Measurements from ENCODE around the gene ECI1.
"Not testable (repeated sequence)": the region's sequence is repeated elsewhere in the genome, so short reads cannot be mapped to it uniquely, and the experiment has no call there.

ECI1 gene

DNA sequence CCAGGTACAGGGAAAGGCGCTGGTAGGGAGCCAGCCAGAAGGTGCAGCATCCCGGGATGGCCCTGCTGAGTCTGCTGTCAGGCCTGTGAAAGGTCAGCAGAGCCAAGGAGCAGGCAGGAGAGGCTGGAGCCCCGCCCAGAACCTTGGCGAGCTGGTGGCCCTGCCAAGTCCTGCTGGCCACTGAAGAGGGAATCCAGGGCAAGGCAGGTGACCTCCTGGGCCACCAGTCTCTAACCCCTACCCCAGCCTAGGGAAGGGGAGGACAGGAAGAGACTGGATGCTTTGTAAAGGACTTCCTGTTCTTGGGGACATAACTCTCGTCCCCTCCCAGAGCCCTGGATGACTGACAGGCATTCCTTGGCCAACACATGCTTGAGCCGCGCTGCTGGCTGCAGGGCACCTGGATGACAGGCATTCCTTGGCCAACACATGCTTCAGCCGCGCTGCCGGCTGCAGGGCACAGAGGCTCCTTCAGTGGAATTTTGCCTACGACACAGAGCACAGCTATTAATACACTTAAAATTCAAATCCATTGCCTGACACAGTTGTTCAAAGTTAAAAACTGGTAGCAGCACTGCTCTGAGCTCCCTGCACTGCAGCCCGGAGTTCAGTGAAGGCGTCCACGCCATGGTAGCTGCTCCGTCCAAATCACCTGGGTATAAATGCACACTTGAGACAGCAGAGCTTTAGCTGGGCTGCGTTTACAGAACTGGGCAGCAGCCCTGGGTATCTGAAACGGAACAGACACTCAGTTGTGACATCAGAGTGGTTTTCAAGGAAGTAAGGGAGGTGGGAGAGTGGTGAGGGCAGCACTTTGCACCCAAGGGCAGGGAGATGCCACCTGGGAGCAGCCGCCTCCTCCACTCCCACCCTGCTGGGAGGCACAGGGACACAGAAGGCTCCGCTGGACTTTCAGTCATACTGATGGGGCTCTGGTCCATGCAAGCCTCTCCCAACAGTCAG is 38.7 kb downstream of the ECI1 start:
- no peak overlapping the region for H3K4me3 ChIP-seq (ENCODE audit: low read depth, low read length)

- no peak overlapping the region for H3K4me3 ChIP-seq (ENCODE audit: low read depth, low read length)
Observed at GRCh38 chr16:2211923-2212347, 39.5 kb downstream of the ECI1 start.

GRCh38 chr16:2210386-2211365 is 40.7 kb downstream of the ECI1 start, which contains the start of gene BRICD5:
TSS of gene BRICD5 (minus strand) at chr16:2210863. CDS start at chr16:2210833, 30 bp downstream.
- no peak within 1 kb of the TSS for H3K4me3 ChIP-seq (ENCODE audit: low read depth, low read length)

DNA sequence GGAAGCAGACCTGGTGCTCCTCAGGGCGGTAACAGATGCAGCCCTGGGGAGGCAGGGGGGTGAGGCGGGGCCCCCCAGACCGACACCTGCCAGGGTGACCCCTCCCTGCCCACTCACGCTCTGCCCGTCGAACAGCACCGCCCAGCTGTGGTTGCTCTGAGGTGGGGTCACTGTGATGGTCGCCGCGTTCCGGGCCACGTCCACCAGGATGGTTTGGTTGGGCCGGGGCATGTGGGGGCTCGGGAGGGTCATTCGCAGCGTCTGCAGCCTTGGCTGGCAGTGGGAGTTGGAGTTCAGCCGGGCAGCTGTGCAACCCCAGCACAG is 41.4 kb downstream of the ECI1 start:
- H3K4me3 ChIP-seq (ENCODE audit: low read depth, low read length) = no peak overlapping the region

DNA sequence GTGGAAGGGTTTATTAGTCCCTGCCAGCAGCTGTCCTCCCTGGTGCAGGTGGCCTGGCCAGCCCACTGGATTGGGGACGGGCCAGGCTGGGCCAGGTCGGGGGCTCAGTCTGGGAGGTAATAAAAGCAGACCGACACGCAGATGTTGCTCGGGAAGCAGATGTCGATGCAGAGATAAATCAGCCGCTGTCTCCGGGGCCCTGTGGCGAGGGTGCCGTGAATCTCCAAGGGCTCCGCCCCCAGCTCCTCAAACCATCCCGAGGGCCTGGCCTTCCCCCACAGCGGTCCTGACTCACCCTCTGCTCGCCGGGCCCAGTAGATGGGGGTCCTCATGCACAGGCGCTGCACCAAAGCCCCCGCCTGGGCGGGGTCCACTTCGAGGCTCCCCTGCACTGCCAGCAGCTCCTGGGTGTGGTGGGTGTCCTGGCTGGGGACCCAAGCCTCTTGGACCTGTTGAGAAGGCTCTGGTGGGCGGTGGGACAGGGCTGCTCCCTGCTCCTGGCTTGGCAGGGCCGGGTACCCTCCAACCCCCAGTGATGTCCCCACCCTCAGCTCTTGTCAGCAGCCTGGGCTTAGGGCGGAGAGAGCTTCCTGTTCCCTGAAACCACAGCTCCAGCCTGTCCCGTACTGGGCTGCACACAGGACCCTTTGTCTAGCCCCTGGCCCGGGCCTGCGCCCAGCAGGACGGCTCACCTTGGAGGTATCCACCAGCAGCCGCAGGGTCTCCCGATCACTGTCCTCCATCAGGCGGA is 42.0 kb downstream of the ECI1 start:
- H3K4me3 ChIP-seq (ENCODE audit: low read depth, low read length) = no peak overlapping the region

DNA sequence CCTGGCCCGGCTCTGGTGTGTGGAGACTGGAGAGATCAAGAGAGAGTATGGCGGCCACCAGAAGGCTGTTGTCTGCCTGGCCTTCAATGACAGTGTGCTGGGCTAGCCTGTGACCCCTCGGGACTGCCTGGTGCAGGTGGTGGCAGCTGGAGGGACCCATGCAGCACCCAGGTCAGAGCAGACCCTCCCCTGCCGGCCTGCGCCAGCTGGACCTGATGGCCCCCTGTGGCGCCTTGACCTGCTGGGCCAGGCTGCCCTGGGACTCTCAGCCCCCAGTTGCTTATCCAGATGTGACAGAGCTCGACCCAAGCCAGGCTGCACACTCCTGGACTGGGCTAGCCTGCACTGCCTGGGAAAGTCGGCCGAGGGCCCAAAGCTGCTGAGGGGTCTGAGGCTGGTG is 42.6 kb downstream of the ECI1 start:
- no peak overlapping the region for H3K4me3 ChIP-seq (ENCODE audit: low read depth, low read length)

DNA sequence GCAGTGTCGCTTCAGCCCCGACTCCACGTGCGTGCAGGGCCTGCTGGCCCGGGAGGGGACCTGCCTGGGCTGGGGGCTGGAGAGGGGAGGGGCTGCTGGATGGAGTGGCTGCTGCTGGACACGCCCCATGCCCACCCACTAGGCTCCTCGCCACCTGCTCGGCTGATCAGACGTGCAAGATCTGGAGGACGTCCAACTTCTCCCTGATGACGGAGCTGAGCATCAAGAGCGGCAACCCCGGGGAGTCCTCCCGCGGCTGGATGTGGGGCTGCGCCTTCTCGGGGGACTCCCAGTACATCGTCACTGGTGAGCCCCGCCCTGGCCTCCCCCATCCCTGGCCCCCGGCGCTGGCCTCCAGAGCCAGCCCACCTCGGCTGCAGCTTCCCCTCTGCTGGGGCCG is 43.1 kb downstream of the ECI1 start:
- no peak overlapping the region for H3K4me3 ChIP-seq (ENCODE audit: low read depth, low read length)

GRCh38 chr16:2207872-2208271 is 43.5 kb downstream of the ECI1 start:
- H3K4me3 ChIP-seq (ENCODE audit: low read depth, low read length) = no peak overlapping the region

- H3K4me3 ChIP-seq (ENCODE audit: low read depth, low read length) = no peak overlapping the region
Observed at GRCh38 chr16:2206780-2207433, 44.5 kb downstream of the ECI1 start.

DNA sequence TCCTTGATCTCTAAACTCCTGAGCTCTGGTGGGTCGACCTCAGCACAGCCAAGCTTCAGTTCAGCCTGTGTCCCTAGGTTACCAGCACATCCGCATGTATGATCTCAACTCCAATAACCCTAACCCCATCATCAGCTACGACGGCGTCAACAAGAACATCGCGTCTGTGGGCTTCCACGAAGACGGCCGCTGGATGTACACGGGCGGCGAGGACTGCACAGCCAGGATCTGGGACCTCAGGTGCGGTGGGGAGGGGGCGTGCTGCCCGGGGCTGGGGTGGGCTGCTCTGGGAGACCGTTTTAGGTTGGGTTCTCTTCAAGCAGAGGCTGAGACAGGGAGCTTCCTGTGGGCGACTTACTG is 45.0 kb downstream of the ECI1 start:
- H3K4me3 ChIP-seq (ENCODE audit: low read depth, low read length) = peak overlapping the region; percentile 89

GRCh38 chr16:2205967-2206313 is 45.4 kb downstream of the ECI1 start:
- peak overlapping the region; percentile 89 for H3K4me3 ChIP-seq (ENCODE audit: low read depth, low read length)

GRCh38 chr16:2205104-2205966 is 46.1 kb downstream of the ECI1 start, which contains the start of gene MLST8:
TSS of gene MLST8 (plus strand) at chr16:2205454. CDS start at chr16:2206086, 632 bp downstream.
- peak within 1 kb of the TSS; percentile 89 for H3K4me3 ChIP-seq (ENCODE audit: low read depth, low read length)

DNA sequence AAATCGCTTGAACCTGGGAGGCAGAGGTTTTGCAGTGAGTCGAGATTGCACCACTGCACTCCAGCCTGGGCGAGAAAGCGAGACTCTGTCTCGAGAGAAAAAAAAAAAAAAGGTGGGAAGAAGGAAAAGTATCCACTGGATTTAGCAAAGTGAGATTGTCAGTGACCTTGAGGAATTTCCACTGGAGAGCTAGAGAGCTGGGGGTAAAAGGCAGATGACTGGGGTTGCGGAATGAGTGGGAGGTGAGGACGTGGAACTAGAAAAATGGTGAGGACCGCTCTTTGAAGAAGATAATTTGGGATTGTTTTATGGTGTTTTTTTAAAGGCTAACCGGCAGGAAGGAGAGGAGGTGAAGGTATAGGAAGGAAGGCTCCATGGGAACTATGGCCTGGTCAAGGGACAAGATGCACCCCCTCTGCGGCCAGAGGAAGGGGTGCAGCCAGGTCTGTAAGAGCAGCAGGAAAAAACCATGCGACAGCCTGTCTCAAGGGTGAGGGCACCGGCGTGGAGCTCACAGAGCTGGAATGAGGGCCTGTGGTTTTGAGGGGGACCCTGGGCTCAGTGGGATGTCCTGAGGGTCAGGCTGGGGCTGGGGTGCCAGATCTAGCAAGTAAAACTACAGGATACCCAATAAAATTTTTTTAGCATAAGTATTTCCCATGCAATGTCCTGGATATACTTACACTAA is 46.8 kb downstream of the ECI1 start:
- H3K4me3 ChIP-seq (ENCODE audit: low read depth, low read length) = peak overlapping the region; percentile 89

DNA sequence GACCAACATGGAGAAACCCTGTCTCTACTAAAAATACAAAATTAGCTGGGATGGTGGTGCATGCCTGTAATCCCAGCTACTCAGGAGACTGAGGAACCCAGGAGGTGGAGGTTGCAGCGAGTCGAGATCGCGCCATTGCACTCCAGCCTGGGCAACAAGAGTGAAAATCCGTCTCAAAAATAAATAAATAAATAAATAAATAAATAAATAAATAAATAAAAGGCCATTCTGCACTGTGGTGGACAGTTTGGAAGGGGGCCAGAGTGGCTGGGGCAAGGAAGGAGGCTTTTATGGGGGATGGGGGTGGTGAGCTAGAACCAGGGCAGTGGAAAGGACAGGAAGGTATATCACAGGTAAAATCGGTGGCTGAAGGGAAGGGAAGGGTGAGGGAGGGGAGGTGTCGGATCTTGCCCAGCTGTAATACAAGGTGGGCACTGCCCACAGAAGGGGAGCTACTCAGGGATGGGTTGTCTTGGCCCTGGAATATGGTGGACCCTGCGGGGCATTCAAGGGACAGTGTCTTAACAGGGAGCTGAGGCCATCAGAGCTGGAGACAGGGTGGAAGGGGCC is 48.2 kb downstream of the ECI1 start:
- H3K4me3 ChIP-seq (ENCODE audit: low read depth, low read length) = not testable (repeated sequence)

GRCh38 chr16:2200313-2200712 is 51.1 kb downstream of the ECI1 start:
- no peak overlapping the region for H3K4me3 ChIP-seq (ENCODE audit: low read depth, low read length)

DNA sequence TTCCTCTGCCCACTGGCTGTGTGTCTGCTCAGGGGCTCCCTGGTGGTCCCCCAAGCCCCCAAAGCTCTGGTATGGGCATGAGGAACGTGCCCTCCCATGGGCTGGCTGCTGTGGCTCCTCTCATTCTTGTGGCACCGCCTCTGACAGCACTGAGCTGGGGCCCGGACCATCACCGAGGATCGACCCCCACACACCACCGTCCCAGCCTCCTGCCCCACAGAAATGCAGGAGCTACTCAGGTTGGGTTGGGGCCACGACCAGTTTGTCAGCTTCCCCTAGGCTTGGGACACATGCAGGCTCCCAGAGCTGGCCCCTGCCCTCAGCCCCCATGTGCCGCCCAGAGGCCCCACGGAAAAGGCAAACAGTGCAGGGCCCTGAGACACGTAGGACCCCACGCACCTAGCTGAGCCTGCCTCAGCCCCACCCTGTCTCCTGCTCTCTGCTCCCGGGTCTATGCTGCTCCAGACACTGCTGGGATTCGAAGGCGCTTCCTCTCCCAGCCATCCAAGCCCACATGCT is 51.7 kb downstream of the ECI1 start:
- H3K4me3 ChIP-seq (ENCODE audit: low read depth, low read length) = no peak overlapping the region

DNA sequence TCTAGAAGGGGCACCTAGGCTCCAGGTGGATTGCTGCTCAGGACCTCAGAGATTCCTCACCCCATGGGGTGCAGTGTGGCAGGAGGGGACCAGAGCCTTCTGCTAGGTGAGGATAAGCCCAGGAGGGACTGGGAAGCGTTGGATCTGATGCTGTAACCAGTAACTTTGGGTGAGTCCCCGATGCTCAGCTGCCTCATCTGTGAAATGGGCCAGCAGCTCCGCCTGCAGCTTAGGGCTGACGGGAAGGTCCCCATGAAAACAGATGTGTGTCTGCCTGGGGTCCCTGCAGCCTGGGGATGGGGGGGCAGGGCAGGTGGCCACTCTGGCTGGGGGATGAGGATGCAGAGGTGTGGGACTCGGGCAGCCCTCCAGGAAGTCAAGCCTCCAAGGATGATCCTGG is 52.3 kb downstream of the ECI1 start:
- H3K4me3 ChIP-seq (ENCODE audit: low read depth, low read length) = no peak overlapping the region

- H3K4me3 ChIP-seq (ENCODE audit: low read depth, low read length) = no peak overlapping the region
Observed at GRCh38 chr16:2198283-2198682, 53.1 kb downstream of the ECI1 start.

Data from iPS-11a (cell line).